Large intestine (tissue), 3 donors: ENCODE measurements around the gene AP1B1. TPM values are rescaled to one million over a fixed set of nuclear protein-coding genes. Genes with fewer than 3 reads are reported as not detected.
"Not testable (repeated sequence)": the region's sequence is repeated elsewhere in the genome, so short reads cannot be mapped to it uniquely, and the experiment has no call there.

Source experiments
- DNase-seq, 2 donors: peaks; one replicate each; pipeline versions ENCODE4 v3.0.0 to v3.0.0-alpha.2; 2013
- H3K27ac ChIP-seq: one replicate; pipeline ENCODE4 v1.5.1; 2013; ENCODE audit warnings: low read length
- H3K27me3 ChIP-seq: 2 replicates; pipeline ENCODE4 v1.6.1; 2013; ENCODE audit warnings: low read length; ENCODE audit not compliant: control insufficient read depth, insufficient read depth
- H3K36me3 ChIP-seq: 2 replicates; pipeline ENCODE4 v1.6.1; 2013; ENCODE audit warnings: low read length; ENCODE audit not compliant: control insufficient read depth, insufficient read depth
- H3K4me1 ChIP-seq: one replicate; pipeline ENCODE4 v1.6.1; 2013; ENCODE audit warnings: low read length; ENCODE audit not compliant: control insufficient read depth, insufficient read depth
- H3K4me3 ChIP-seq: one replicate; pipeline ENCODE4 v1.5.1; 2013; ENCODE audit warnings: low read length
- H3K9me3 ChIP-seq: one replicate; pipeline ENCODE4 v1.6.1; 2013; ENCODE audit warnings: mild to moderate bottlenecking, low read depth, low read length, moderate library complexity; ENCODE audit not compliant: control insufficient read depth
- WGBS: methylation state at CpG from one replicate; pipeline ENCODE4 v1.1.5; 2013; ENCODE audit warnings: low lambda C conversion rate; ENCODE audit not compliant: insufficient coverage; 5-methylcytosine and 5-hydroxymethylcytosine counted together
- polyA plus RNA-seq: library from polyadenylated mRNA; unstranded; fragments of 120-200 nt; gene quantifications from one replicate; pipeline ENCODE4 v1.2.1, GENCODE V29; 2013

The AP1B1 gene
- polyA plus RNA-seq, 1 donor = 60.6 TPM

DNA sequence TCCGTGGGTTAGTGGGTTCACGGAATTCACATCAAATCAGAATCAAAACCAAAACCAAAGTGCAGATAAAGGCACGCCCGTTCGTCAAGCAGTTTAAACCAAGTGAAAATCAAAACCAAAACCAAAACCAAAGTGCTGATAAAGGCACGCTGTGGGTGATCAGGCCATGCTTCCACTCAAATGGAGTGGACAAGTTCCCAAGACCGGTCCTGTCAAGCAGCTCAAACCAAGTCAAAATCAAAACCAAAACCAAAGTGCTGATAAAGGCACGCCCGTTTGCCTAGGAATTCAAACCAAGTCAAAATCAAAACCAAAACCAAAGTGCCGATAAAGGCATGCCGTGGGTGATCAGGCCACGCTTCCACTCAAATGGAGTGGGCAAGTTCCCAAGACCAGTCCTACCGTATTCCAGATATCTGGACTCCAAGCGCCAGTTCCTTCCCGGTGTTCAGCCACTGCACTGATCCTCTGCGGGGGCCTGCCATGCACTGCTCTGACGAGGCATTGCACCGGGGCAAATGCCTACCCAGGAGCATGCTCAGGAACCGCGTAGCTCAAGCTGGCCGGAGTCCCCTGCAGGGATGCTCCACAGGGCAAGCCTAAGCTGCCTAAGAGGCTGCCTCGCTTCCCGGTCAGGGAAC lies 26.7 kb upstream of the AP1B1 start:
- not testable (repeated sequence) for H3K9me3 ChIP-seq, H3K27ac ChIP-seq, H3K27me3 ChIP-seq, H3K4me1 ChIP-seq, H3K4me3 ChIP-seq, H3K36me3 ChIP-seq
- WGBS = 6% methylated on average over 3 of the region's 23 CpGs
- peak; percentile 37 to 72 for DNase-seq

DNA sequence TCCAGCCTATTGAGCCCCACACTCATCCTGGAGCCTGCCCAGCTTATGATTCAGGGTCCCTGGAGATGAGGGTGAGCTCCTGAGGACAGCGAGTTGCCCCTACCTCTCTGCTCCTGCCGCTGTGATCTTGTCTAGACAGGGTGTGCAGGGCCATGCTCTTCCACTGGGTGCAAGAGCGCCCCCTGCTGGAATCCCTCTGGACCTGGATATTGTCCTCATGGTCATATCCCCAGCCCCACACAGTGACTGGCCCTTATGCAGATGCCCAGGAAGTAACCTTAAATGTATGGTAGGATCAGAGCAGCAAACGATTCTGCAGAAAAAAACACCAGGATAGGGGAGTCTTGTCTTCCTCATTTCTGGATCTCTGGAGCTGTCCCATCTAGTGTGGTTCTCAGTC lies 24.4 kb upstream of the AP1B1 start:
- H3K4me3 ChIP-seq, H3K27ac ChIP-seq, H3K9me3 ChIP-seq, H3K4me1 ChIP-seq, H3K36me3 ChIP-seq, DNase-seq, H3K27me3 ChIP-seq: not testable (repeated sequence)
- WGBS = no CpG with 5 or more reads among the region's 4 CpGs

DNA sequence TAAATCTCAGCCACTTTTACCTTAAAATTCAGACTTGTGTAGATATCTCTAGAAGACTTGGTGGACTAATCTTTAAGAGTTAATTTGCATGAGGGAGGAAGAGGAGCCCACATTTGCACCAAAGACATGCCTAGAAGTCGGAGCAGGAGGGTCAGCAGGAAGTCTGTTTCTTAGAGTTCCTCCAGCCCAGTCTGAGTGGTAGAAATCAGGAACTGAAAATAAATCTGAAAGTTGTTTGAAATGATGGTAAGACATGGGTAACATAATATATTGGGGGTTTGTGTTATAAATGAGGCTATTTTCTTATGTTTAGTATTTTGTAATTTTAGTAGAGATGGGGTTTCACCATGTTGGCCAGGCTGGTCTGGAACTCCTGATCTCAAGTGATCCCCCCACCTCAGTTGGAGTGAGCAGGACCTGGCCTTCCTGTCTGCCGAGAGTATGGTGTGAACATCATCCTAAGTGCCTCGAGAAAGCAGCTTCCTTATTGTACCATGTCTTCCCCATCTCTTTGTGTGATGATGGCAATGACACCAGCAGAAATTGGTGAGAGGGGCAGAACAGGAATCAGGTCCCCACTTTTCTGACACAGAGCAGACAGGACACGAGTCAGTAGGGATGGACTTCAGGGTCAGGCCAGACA lies 23.3 kb upstream of the AP1B1 start:
- H3K9me3 ChIP-seq, H3K27me3 ChIP-seq, H3K36me3 ChIP-seq, H3K4me3 ChIP-seq, H3K4me1 ChIP-seq, DNase-seq, H3K27ac ChIP-seq: not testable (repeated sequence)
- no CpG with 5 or more reads among the region's 4 CpGs for WGBS

DNA sequence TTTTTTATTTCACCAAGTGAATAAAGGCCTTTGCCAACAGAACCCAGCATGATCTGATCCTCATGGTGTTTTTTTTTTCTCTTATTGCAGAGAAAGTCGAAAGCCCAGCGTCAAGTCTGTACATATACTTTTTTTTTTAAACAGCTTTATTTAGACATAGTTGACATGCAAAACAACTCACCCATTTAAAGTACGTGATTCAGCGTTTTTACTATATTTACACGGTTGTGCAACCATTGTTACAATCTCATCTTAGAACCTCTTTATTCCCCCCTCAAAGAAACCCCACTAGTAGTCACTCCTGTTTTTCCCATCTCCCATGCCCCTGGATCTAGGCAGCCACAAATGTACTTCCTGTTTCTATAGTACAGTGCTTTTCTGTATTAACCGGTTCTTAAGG lies 20.6 kb upstream of the AP1B1 start:
- no peak for DNase-seq
- H3K9me3 ChIP-seq = no peaks in the 10 kb centered on the region
- 100% methylated on average over 3 of the region's 6 CpGs for WGBS
- H3K36me3 ChIP-seq = no peaks in the 10 kb centered on the region
- no peak overlapping the region for H3K4me3 ChIP-seq
- H3K27ac ChIP-seq = no peak overlapping the region
- no peaks in the 10 kb centered on the region for H3K4me1 ChIP-seq
- no peaks in the 10 kb centered on the region for H3K27me3 ChIP-seq

DNA sequence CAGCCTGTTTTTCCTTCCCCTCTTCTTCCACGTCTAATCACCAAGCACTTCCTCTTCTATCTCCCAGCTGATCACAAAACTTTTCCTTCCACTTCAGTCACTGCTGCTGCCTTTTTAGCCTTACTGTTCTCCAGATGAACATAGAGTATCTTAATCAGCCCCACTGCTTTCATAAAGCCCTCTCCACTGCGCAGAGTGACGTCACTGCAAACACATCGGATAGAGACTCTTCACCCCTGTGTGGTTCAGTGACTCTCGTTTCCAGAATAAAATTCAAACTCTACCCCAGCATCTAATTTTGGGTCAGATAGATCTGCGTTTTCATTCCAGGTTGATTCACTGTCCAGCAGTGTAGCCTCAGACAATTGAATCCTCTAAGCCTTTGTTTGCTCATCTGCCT lies 13.2 kb upstream of the AP1B1 start:
- no CpG with 5 or more reads among the region's 6 CpGs for WGBS

DNA sequence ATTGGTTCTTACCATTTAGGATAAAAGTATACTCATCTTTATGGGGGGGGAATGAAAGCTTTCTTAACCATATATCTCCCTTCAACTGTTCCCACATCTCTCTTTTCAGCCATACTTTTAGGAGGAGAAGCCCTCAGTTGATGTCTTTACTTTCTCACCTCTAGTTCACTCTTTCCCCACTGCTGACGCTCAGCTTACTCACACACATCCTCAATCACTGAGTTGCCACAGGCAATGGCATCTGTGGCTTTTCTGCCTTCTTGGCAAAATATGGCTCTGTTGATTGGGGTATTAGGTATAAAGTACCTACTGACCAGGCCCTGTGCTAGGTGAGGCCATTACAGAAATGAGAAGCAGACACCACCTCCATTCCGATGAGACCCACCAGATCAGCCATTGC lies 12.2 kb upstream of the AP1B1 start:
- Histone ChIP-seq H3K4me1 (peaks cover 6% of the 10 kb centered on the region), H3K27me3 (no peaks in the 10 kb centered on the region), H3K36me3 (no peaks in the 10 kb centered on the region), H3K9me3 (no peaks in the 10 kb centered on the region), H3K4me3 (no peak overlapping the region), H3K27ac (no peak overlapping the region)
- no CpG with 5 or more reads among the region's 2 CpGs for WGBS
- no peak for DNase-seq

More for the DNA sequence above, 13.2 kb upstream of the AP1B1 start:
- not testable (repeated sequence) for H3K27me3 ChIP-seq, H3K4me3 ChIP-seq, H3K36me3 ChIP-seq, H3K27ac ChIP-seq, H3K9me3 ChIP-seq, H3K4me1 ChIP-seq, DNase-seq

DNA sequence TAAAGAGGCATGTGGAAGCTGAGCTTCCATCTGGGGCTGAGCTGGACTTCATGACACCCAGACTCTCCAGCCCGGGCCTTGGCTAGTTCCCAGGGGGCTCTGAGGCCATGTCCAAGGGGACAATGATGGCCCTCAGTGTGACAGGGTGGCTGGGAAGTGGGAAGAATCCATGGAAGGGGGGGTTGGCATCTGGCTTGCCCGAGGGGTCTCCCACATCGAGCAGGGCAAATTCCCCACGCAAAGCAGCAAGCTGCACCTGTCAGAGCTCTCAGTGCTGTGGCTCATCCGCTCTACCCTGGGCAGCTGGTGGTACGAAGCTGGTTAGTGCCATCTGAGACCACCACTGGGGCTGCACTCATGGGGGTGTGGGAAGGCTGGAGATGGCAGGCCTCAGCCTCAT lies 9.4 kb upstream of the AP1B1 start:
- no peak for DNase-seq
- Histone ChIP-seq H3K27me3 (no peaks in the 10 kb centered on the region), H3K36me3 (no peaks in the 10 kb centered on the region), H3K4me1 (peaks cover 15% of the 10 kb centered on the region), H3K4me3 (no peak overlapping the region), H3K9me3 (no peaks in the 10 kb centered on the region), H3K27ac (no peak overlapping the region)
- WGBS = no CpG with 5 or more reads among the region's 6 CpGs

DNA sequence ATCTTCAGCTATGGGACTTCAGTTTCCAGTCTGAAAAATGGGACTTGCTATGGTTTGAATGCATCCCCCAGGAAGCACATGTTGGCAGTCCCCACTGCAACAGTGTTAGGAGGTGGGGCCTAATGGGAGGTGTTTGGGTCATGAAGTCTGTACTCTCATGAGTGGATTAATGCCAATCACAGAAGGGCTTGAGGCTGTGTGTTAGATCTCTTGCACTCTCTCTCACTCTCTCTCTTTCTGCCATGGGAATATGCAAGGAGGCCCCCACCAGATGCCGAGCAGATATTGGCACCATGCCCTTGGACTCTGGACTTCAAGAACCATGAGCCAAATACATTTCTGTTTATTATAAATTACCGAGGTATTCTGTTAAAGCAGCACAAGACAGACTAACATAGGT lies 7.8 kb upstream of the AP1B1 start:
- H3K27ac ChIP-seq = no peak overlapping the region
- no peaks in the 10 kb centered on the region for H3K36me3 ChIP-seq
- H3K27me3 ChIP-seq = no peaks in the 10 kb centered on the region
- DNase-seq = peak in 1 of 2 donors; percentile 60
- peaks cover 19% of the 10 kb centered on the region for H3K4me1 ChIP-seq
- no peaks in the 10 kb centered on the region for H3K9me3 ChIP-seq
- H3K4me3 ChIP-seq = no peak overlapping the region
- no CpG with 5 or more reads among the region's 2 CpGs for WGBS

DNA sequence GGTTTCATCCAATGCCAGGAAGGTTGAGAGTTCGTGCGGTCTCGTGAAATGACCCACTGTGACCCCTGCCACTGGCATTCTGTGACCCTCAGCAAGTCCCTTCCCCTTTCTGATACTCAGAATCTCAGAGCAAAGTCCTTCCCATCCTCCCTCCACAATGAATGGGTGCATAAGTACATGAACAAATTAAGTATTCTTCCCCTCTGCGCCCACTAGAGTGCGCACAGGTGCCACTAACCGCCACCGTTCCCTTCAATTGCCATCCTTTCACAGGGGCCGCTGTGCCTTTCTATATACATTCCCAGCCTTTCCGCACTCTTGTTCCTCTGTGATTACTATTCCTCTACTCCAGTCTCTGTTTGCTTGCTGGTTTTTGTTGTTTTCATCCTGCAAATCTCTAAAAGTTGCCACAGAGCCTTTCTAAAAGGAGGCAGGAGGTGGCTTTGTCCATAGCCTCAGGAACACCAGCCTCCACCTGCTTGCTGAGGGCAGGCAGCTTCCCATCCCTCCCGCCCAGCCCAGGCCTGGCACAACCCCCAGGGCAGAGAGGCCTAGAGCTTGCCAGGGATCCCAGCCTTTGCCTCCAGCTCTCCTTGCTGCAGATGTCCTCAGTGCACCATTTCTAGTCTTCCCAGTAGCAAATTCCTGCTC lies 6.7 kb upstream of the AP1B1 start:
- Histone ChIP-seq H3K27me3 (no peaks in the 10 kb centered on the region), H3K27ac (no peak overlapping the region), H3K4me1 (peaks cover 19% of the 10 kb centered on the region), H3K9me3 (no peaks in the 10 kb centered on the region), H3K36me3 (no peaks in the 10 kb centered on the region), H3K4me3 (no peak overlapping the region)
- DNase-seq = peak; percentile 76 to 86
- WGBS = 0% methylated on average over 5 of the region's 10 CpGs

DNA sequence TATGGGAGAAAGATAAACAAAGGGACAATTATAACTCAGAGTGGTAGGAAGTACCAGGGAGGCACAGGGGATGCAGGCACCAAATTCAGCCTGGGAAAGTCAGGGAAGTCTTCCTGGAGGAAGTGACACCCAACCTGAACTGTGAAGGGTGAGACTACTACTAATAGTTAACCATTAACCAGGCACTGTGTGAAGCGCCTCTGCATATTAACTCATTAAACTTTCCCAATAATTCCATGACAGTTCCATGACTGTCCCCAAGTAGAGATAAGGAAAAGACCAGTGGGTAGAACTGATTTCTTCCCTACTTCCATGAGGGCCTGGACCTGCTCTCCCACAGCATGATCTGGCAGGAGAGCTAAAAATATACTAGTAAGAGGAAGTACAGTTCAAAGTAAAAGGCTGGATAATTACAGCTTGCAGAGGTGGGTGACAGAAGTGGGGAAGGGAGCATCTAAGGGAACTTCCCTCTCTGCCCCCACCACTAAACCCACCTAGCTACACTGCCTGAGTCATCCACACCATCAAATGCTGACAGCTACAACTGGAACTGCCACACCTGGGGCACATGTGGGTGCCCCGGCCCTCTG lies 4.7 kb upstream of the AP1B1 start:
- no peaks in the 10 kb centered on the region for H3K9me3 ChIP-seq
- no peaks in the 10 kb centered on the region for H3K36me3 ChIP-seq
- peaks cover 24% of the 10 kb centered on the region for H3K4me1 ChIP-seq
- no peak overlapping the region for H3K27ac ChIP-seq
- H3K27me3 ChIP-seq = no peaks in the 10 kb centered on the region
- no peak overlapping the region for H3K4me3 ChIP-seq
- DNase-seq = peak in 1 of 2 donors; percentile 46
- WGBS = no CpG with 5 or more reads among the region's 2 CpGs
